Measurements from ENCODE around the gene WWOX.

Gene WWOX

DNA sequence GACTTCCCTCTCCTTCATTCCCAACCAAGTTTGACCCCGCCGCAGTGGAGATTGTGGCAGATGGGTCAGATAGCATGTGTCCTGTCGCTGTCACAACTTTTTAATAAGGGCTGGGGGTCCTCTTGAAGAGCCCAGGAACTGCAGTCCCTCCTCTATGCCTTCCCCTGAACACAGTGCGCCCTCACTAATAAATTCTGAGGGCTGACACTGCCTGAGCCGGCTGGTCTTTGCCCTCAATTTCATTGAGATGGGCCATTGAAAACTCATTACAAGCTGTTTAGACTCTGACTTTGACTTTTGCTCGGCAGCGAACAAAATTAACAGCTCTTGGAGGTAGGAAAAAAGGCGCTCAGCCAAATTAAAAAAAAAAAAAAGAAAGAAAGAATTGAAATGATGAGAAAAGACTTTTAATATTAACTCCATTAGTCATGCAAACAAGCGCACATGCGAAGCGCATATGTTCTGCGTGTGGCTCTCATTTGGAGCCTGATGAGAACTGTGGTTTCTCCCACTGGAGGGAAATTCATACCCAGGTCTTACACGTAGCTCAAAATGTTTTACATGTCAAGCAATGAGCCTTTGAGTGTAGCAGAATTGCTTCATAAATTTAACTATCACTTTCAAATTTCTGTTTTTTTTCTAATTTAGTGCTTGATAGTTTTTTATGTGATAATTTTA, 704.7 kb downstream of the WWOX start:
- DNase-seq (ENCODE audit: extremely low read depth, insufficient read length), result no peak
- H3K36me3 ChIP-seq (ENCODE audit: control insufficient read depth, insufficient read depth, low read length), result no peaks in the 10 kb centered on the region
- H3K27me3 ChIP-seq (replicated peaks; ENCODE audit: control insufficient read depth, insufficient read depth, low read length), result no peaks in the 10 kb centered on the region
- no peak overlapping the region for H3K4me3 ChIP-seq (replicated peaks; ENCODE audit: low read depth, low read length)
- TF ChIP-seq CTCF (IDR thresholded peaks at IDR 0.05; ENCODE audit: insufficient read depth, low read length, poor library complexity, severe bottlenecking), result no peak

DNA sequence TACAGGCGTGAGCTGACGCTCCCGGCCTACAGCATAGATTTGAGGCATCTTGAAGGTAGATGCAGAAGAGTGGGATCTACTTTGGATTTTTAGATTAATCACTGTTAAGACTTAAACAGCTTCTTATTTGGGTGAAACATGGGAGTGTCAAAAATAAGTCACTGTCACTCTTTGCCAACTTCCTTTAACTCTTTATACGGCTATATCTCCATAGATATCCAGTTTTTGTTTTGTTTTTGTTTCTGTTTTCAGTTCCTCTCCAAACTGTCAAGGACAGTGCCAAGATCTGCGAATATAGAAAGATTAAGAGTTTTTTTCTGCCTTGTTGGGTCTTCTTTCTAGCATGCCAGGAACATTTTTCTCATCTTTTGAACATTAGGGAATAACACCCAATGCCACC, 706.1 kb downstream of the WWOX start:
- H3K4me3 ChIP-seq (replicated peaks; ENCODE audit: low read depth, low read length), result no peak overlapping the region
- no peaks in the 10 kb centered on the region for H3K36me3 ChIP-seq (ENCODE audit: control insufficient read depth, insufficient read depth, low read length)
- DNase-seq (ENCODE audit: extremely low read depth, insufficient read length), result no peak
- no peaks in the 10 kb centered on the region for H3K27me3 ChIP-seq (replicated peaks; ENCODE audit: control insufficient read depth, insufficient read depth, low read length)
- TF ChIP-seq CTCF (IDR thresholded peaks at IDR 0.05; ENCODE audit: insufficient read depth, low read length, poor library complexity, severe bottlenecking), result no peak

GRCh38 chr16:78811247-78811646, 711.8 kb downstream of the WWOX start:
- no peak overlapping the region for H3K4me3 ChIP-seq (replicated peaks; ENCODE audit: low read depth, low read length)
- no peak for TF ChIP-seq CTCF (IDR thresholded peaks at IDR 0.05; ENCODE audit: insufficient read depth, low read length, poor library complexity, severe bottlenecking)
- H3K27me3 ChIP-seq (replicated peaks; ENCODE audit: control insufficient read depth, insufficient read depth, low read length), result no peaks in the 10 kb centered on the region
- H3K36me3 ChIP-seq (ENCODE audit: control insufficient read depth, insufficient read depth, low read length), result no peaks in the 10 kb centered on the region
- DNase-seq (ENCODE audit: extremely low read depth, insufficient read length), result no peak

GRCh38 chr16:78812582-78812981, 713.1 kb downstream of the WWOX start:
- TF ChIP-seq CTCF (IDR thresholded peaks at IDR 0.05; ENCODE audit: insufficient read depth, low read length, poor library complexity, severe bottlenecking), result no peak
- no peaks in the 10 kb centered on the region for H3K36me3 ChIP-seq (ENCODE audit: control insufficient read depth, insufficient read depth, low read length)
- H3K27me3 ChIP-seq (replicated peaks; ENCODE audit: control insufficient read depth, insufficient read depth, low read length), result no peaks in the 10 kb centered on the region
- no peak overlapping the region for H3K4me3 ChIP-seq (replicated peaks; ENCODE audit: low read depth, low read length)
- DNase-seq (ENCODE audit: extremely low read depth, insufficient read length), result no peak

DNA sequence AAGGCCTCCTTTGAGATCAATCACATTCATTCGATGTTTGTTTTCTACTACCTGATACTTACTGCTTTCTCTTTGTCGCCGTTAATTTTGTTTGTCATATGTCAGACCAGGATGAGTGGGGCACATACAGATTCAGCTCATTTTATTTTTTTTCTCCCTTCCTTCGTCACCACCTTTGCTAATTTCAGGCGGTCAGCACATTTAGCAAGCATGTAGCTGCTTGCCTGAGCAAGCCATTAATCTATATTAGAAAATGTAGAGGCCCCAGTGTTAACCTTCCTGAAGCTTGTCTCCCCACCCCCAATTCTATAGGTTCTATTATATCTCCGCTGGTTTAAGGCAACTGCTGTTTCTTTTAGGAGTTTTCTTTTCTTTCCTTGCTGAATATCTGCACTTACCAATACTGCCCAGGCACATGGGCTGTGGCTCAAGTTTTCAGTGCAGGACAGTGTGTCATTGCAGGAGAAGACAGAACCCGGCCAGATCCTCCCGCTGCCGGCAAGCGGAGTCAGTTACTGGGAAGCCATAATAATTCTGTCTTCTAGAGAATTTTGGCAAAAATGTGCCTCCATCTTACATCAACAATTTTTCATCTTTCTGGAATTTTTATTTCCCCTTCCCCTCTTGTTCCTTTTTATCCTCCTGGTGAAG, 714.3 kb downstream of the WWOX start:
- Histone ChIP-seq H3K36me3 (ENCODE audit: control insufficient read depth, insufficient read depth, low read length) (no peaks in the 10 kb centered on the region), H3K4me3 (replicated peaks; ENCODE audit: low read depth, low read length) (no peak overlapping the region), H3K27me3 (replicated peaks; ENCODE audit: control insufficient read depth, insufficient read depth, low read length) (no peaks in the 10 kb centered on the region)
- TF ChIP-seq CTCF (IDR thresholded peaks at IDR 0.05; ENCODE audit: insufficient read depth, low read length, poor library complexity, severe bottlenecking), result no peak
- DNase-seq (ENCODE audit: extremely low read depth, insufficient read length), result no peak
